GM12892 (cell line): Measurements from ENCODE around the gene ZG16.

ENCODE experiments used
- POLR2A ChIP-seq: IDR thresholded peaks from 2 replicates; pipeline ENCODE4 v1.6.1; 2011; ENCODE audit warnings: low read depth, low read length, control low read depth
- POLR2AphosphoS5 ChIP-seq: IDR thresholded peaks from 2 replicates; pipeline ENCODE4 v1.6.1; 2011; ENCODE audit warnings: low read depth, low read length, control low read depth

- TF ChIP-seq POLR2AphosphoS5: no peak
- no peak; the same call in 1 of the 2 replicates for TF ChIP-seq POLR2A
Observed at GRCh38 chr16:29825145-29826044, 47.3 kb downstream of the ZG16 start.
